NCI-H1105 (cell line): ENCODE results near the gene PTRH1.

Experiments
- DNase-seq: peaks from one replicate; lab custom pipeline; 2025; lab: John Stamatoyannopoulos, UW

PTRH1 gene

DNA sequence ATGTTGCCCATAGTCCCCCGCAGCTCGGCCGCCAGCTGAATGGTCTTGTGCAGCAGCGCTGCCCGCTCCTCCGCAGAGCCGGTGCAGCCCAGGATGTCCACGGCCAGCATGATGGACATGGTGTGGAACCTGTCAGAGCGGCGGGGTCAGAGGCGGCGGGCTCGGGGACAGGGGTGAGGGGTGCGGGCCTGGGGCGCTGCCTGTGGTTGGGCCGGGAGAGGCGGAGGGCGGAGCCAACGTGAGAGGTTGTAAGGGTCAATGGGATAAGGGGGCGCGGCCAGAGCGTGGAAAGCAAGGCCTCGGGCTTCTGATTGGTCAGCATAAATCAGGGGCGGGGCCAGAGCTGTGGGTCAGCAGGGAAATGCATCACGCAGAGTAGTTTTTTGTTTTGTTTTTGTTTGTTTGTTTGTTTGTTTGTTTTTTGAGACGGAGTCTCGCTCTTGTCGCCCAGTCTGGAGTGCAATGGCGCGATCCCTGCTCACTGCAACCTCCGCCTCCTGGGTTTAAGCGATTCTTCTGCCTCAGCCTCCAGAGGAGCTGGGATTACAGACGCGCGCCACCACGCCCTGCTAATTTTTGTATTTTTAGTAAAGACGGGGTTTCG, 26.5 kb upstream of the PTRH1 start:
- DNase-seq, result no peak

- DNase-seq, result no peak
Observed at GRCh38 chr9:127739614-127740330, 24.3 kb upstream of the PTRH1 start.

DNA sequence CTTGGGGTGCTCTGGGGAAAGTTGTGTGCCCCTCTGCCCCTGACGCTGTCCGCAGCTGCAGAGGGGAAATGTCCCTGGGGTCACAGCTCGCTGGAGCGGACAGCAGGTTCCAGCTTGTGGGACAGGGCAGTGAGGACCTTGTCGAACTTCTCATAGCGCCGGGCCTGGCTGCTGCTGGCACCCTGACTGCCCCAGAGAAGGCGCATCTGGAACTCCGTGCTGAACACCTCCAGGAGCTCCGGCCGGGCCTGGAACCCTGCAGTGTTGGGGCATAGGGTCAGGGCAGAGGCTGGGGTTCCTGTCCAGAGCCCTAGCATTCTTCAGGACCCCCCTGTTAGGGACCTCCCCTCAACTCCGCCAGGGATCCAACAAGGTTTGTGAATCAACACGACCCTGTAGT, 23.2 kb upstream of the PTRH1 start:
- DNase-seq, result no peak

GRCh38 chr9:127735530-127736185, 20.2 kb upstream of the PTRH1 start:
- DNase-seq, result no peak

DNA sequence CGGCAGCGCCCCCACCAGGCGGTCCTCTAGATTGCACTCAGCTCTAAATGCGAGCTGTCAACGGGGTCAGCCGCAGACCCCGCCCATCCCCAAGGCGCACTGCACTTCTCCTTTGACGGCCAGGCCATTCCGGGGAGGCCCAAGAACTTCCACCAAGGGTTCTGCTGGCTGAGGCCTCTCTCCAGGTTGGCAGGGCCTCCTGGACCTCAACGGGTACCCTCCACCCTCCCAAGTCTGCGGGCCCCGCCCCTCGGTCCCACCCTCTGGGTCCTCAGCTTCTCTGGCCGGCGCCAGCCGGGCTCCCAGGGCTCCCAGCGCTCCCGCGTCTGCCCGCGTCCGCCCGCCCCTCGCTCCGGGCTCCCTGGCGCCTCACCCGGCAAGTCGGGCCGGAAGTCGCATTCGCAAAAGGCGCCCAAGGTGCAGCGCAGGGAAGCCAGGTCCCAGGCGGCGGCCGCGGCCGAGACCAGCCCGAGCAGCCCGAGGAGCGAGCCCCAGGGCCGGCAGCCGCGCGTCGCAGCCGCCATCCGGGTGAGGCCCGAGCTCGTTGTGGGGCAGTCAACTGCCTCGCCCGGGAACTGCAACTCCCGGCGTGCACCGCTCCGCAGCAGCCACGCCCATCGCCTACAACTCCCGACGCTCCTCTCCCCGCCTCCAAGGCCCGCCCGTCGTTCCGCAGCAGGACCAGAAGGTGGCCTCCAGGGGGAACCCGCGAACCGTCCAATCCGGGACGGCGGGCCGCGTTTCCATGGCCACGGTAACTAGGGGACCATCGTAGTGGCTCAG, 19.5 kb upstream of the PTRH1 start, which contains the start of gene TOR2A:
Gene TOR2A, minus strand, starts transcription at position 548 of the 783 bp plus-strand sequence. Its CDS starts 24 bp downstream, at position 524.
- DNase-seq, result peak; percentile 94

DNA sequence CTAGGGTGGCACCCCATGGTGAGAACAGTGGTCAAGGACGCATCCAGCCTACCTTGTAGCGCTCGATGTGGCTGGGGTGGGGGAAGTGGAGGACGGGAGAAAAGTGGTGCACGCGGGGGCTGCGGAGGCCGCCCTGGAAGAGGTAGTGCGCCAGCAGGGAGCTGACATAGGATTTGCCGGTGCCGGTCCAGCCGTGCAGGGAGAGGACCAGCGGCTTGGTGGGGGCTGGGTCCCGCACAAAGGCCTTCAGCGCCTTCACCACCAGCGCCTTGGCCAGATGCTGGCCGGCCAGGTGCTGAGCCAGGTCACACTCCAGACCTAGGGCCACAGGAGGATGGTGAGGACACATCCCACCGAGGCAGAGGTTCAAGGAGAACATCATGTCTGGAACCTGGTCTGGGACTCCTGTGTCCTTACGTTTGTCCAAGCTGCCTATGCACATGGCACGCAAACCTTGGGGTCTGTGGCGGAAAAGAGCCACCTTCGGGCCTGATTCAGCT, 18.8 kb upstream of the PTRH1 start:
- no peak for DNase-seq

DNA sequence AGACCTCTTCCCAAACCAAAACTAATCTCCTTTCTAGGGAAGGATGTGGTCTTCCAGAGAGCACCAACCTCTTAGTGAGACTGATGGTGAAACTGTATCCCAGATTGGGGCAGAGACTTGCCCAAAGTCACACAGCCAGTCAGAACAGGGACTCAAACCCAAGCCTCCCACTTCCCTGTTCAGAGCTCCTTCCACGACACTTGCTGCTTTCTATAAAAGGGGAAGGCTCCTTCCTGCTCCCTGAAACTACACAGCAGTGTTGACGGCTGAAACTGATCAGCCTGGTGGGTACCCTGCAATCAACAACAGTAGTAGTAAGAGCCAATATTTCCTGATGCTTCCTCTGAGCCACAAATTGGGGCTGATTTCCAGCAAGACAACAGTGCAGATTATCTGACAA, 18.2 kb upstream of the PTRH1 start:
- no peak for DNase-seq

GRCh38 chr9:127732444-127732843, 17.0 kb upstream of the PTRH1 start:
- no peak for DNase-seq

DNA sequence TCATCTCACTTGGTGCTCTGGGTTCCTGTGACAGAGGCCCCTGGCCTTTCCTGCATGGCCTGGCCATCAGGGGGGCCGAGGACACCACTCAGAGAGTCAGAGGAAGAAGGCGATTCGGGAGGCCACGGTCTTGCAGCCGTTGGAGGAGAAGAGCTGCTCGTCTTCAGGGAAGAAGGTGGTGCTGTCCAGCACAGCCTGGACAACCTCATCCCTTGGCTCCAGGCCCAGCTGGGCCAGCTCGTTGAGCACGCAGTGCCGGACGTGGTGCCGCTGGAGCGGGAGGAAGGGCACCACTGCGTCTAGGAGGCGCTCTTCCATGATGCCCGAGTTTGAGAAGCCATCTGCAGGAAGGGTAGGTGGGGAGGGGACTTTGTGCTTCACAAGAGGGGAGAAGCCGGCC, 16.5 kb upstream of the PTRH1 start:
- DNase-seq, result no peak

- DNase-seq, result no peak
Observed at GRCh38 chr9:127730799-127731410, 15.4 kb upstream of the PTRH1 start.

DNA sequence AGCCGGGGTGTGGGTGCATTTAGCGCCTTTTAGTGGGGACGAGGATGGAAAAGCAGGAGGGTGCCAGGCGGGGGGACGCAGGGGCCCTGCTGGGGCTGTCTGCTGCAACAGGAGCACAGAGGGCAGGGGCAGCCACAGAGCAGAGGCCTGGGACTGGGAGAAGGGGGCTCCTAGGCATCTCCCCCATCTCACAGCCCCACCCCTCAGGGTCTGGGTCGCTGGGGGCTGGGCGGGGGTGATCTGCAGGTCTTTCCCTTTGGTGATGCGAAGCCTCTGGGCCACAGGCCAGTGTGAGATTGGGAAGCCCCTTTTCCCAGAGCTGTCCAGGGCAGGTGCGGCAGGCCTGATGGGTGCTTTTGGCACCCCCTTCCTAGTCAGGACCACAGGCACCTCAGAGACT, 14.8 kb upstream of the PTRH1 start:
- no peak for DNase-seq

DNA sequence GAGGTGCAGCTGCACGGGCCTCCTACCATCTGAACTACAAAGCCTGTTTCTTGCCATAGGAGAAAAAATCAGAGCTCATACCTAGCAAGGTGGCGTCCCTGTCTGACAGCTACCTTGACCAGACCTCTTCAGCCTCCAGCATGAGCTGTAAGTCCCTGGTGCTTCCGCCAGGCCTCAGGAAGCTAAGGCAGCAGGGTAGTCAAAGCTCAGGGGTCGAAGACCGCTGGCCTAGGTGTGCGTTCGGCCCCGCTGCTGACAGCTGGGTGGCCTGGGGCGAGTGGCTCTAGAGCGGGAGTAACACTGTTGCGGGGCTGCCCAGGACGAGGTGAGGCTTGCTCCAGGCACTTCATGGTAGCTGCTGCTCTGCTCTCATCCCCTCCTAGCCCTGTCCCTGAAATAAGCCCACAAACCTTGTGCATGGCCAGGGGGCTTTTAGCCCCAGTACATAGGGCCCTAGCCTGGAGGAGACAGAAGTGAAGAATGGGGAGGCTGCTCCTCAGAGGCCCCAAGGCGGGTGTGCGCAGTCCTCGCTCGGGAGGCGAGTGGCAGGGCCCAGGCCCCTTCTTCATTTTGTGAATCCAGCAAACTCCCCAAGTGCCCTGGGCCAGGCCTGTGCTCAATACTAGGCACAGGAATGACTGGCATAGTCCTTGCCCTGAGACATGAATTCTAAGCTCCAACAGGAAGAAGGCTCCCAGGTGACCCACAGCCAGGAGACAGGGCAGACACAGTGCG, 14.2 kb upstream of the PTRH1 start:
- DNase-seq, result no peak

- DNase-seq, result no peak
Observed at GRCh38 chr9:127728808-127729207, 13.3 kb upstream of the PTRH1 start.

- no peak for DNase-seq
Observed at GRCh38 chr9:127726871-127727270, 11.4 kb upstream of the PTRH1 start.

- DNase-seq, result no peak
Observed at GRCh38 chr9:127724012-127724411, 8.5 kb upstream of the PTRH1 start.

DNA sequence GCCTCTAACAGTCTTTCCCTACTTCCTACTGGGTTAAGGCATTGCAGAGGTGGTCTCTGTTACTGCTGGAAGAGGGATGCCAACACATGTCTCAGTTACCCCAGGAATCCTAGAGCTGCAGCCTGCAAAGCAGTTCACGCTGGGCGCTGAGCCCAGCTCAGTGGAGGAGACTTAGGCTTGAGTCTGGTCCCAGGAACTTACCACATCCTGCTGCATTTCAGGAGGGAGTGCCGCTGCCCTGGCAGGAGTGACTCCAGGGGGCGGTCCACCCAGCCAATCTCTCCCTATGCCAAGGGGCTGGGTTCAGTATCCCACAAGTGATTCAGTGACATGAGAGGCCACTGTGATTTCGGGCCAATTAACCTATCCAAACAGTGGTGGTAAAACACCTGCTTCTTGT, 8.0 kb upstream of the PTRH1 start:
- DNase-seq, result no peak

DNA sequence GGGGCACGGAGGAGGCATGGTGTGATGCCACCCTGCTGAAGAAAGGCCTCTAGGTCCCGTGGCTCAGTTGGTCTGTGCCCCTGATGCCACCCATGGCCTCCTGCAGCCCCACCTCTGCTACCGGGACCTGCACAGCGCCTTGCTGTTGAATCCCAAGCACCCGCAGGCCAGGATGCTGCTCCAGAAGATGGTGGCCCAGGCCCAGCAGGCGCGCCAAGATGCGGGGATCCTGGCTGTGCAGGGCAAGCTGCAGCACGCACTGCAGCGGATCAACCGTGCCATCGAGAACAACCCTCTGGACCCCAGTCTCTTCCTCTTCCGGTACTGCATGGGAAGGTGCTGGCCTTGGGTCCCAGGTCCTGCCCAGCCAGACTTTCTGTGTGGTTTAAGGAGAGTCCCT, 7.5 kb upstream of the PTRH1 start:
- DNase-seq, result no peak

GRCh38 chr9:127722055-127722745, 6.7 kb upstream of the PTRH1 start:
- DNase-seq, result no peak

DNA sequence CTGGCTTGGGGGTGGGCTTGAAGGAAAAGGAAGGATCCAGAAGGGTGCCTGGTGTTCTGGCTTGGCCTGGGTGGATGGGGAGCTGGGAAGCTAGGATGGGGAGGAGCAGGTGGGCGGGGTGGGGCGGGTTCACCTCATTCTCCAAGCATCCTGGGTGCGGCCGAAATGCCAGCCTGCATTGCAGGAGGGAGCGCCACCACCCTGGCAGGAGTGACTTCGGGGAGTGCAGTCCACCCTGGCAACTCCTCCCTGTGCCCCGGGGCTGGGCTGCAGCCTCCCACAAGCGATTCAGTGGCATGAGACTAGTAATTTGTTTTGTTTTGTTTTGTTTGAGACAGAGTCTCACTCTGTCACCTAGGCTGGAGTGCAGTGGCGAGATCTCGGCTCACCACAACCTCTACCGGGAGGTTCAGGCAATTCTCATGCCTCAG, 5.9 kb upstream of the PTRH1 start:
- no peak for DNase-seq

DNA sequence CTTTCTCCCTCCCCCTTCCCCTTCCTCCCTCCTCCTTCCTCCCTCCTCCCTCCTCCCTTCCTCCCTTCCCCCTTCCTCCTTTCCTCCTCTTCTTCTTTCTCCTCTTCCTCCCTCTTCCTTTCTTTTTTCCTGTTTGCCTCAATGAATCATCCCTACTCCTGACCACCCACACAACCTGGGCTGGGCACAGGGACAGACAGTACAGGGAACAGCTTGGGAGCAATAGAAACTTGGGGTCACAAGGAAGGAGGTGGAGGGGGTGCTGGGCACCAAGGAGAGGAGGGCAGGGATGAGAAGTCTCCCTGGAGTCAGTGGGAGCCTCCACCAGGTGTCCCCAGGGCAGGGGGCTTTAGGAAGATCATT, 5.4 kb upstream of the PTRH1 start:
- no peak for DNase-seq
